Stimulated activated CD8-positive, alpha-beta memory T cell treated with anti-CD3 and anti-CD28 coated beads, Interleukin-7, amount 100 ng/mL, for 4 hours (primary cell): Measurements from ENCODE around the gene ZYG11A.

Experiments used
- DNase-seq, 2 donors: peaks; one replicate each; pipeline ENCODE4 v3.0.0-alpha.2; 2020; ENCODE audit warnings: low read depth in 2 of 2

The ZYG11A gene

DNA sequence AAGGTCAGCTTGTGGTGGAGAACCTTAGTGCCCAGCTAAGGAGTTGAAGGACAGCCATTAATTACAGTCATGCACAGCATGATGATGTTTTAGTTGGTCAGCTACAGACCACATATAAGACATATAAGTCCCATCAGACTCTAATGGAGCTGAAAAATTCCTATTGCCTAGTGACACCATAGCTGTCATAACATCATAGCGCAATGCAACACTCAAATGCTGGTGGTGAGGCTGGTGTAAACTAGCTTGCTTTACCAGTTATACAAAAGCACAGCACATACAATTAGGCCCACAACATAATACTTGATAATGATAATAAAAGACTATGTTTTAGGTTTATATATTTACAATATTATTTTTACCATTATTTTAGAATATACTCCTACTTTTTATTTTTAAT lies 75.0 kb downstream of the ZYG11A start:
- no peak for DNase-seq

DNA sequence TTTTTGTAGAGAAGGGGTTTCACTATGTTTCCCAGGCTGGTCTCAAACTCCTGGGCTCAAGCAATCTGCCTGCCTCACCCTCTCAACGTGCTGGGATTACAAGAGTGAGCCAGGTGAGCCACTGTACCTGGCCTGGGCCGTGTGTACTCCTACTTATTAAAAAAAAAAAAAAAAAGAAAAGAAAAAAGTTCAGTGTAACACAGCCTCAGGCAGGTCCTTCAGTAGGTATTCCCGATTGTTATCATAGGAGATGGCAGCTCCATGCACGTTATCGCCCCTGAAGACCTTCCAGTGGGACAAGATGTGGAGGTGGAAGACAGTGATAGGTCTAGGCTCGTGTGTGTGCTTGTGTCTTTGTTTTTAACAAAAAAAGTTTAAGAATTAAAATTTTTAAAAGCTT lies 75.6 kb downstream of the ZYG11A start:
- DNase-seq: no peak

- no peak for DNase-seq
These were observed 76.6 kb downstream of the ZYG11A start for GRCh38 chr1:52919051-52919722.

- DNase-seq: no peak
These were observed 77.3 kb downstream of the ZYG11A start for GRCh38 chr1:52919723-52920483.

- no peak for DNase-seq
These were observed 78.3 kb downstream of the ZYG11A start for GRCh38 chr1:52920791-52921291.

GRCh38 chr1:52925571-52926005 lies 83.0 kb downstream of the ZYG11A start:
- DNase-seq: no peak

DNA sequence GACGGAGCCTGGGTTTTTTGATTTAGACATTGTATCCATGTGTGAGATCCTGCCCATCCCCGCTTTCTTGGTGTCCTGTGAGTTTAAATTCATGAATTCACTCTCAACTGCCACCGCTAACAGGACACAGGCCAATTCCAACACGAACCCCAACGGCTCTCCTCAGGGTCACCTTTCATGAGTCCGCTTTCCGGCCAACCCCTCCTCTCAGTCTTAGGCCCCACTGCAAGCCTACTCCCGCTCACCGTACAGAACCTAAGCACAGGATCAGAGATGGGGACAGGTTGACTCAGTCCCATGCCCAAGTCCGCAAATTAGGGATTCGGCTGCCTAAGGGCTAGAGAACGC lies 84.3 kb downstream of the ZYG11A start:
- no peak for DNase-seq

GRCh38 chr1:52927212-52928014 lies 84.9 kb downstream of the ZYG11A start, which contains the start of gene SCP2:
Gene SCP2 (plus strand): TSS chr1:52927276. CDS start chr1:52927397, 121 bp downstream.
- peak; percentile 58 to 75 for DNase-seq

GRCh38 chr1:52928015-52928404 lies 85.5 kb downstream of the ZYG11A start:
- DNase-seq: no peak

- DNase-seq: no peak
These were observed 86.5 kb downstream of the ZYG11A start for GRCh38 chr1:52929019-52929418.

DNA sequence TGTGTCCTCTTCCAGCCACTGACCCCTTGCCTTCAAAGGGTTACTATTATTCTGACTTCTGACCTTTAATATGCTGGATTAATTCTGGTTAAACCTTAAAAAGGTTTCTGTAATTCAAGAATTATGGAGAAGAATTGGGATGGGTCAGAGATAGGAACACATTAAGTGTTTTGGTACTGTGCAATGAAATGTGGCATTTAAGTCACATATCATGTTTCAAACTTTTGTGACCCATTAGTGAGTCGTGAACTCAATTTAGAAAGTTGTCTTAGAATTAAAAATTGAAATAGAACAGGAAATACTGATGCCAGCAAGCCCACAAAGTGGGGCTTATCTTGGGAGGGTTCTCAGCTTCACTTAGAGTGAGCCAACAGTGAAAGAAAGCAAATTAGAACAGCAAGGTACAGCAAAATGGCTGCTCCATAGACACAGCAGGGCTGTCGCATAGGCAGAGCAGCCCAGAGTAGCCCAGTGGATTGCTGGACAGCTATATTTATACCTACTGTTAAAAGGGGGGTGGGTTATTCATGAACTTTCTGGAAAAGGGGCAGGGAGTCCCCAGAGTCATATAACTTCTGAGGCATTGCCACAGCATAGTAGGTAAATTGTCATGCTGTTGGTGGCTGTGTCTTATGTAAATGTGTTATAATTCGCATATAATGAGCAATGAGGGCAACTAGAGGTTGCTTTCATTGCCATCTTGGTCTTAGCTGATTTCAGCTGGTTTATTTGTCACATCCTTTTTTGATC lies 95.0 kb downstream of the ZYG11A start:
- no peak for DNase-seq

GRCh38 chr1:52938183-52938451 lies 95.6 kb downstream of the ZYG11A start:
- no peak for DNase-seq

DNA sequence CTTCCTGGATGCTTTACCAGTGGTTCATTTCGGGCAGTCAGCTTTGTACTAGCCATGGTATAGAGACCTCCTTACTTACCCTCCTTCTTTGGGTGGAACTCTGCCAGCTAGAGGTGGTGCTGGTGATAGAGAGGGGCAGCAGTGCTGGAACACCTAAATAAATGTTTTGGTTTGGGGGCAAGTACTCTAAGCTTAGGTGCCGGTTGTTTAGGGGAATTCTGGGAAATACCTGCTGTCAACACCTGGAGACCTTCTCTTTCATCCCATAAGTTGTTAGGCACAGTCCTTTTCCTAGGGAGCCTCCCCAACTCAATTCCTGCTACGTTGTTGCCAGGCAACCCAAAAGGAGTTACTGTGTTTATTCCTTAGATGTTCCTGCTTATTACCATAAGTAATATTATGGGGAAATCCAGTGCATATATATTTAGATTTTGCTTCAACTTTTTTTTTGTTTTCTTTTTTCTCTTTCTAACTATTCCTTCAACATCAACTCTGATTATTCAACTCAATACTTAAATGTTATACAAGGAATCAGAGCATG lies 101.4 kb downstream of the ZYG11A start:
- no peak for DNase-seq

DNA sequence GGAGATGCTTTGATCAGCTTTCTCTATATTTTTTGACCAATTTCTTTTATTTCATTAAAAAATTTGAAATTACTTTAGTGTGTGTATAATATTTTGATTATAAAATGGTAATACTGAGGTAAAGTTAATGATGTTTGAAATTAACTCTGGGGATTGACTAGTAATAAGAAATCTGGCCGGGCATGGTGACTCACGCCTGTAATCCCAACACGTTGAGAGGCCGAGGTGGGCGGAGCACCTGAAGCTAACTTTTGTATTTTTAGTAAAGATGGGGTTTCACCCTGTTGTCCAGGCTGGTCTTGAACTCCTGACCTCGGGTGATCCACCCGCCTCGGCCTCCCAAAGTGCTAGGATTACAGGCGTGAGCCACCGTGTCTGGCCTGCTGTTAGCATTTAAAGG lies 102.0 kb downstream of the ZYG11A start:
- DNase-seq: no peak
